GM18519 (cell line): ENCODE measurements around the gene FAM168A.
"Not testable (repeated sequence)": the region's sequence is repeated elsewhere in the genome, so short reads cannot be mapped to it uniquely, and the experiment has no call there.

ENCODE experiments used
- ATAC-seq: cut with Tn5 transposase; IDR thresholded peaks from one replicate; pipeline ENCODE4 v1.9.1; 2021; ENCODE audit warnings: mild to moderate bottlenecking, moderate library complexity; ENCODE audit not compliant: unreplicated experiment, low FRiP score

FAM168A gene

DNA sequence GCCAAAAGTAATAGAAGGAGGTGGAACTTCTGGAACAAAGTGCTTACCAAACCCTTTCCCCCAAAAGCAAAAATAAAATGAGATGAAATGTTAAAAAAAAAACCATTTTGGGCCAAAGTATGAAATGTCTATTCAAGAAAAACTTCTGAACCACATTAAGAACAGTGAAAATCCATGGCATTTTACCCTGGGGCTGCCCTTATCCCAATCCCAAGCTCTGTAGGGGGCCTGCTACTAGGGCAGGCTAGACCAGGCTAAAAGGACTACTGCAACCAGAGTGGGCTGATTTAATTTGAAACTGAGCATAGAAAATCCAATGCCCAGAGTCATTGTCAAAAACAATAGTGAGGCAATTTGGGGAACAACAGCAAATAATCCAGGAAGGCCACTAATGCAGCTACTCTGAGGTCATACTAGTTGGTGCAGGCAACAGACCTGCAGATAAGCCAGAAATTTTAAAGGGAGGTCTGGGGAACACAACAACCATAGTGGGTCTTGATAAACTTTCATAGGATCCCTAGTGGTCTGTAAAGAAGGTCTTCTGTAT lies 122.3 kb downstream of the FAM168A start:
- no peak for ATAC-seq

DNA sequence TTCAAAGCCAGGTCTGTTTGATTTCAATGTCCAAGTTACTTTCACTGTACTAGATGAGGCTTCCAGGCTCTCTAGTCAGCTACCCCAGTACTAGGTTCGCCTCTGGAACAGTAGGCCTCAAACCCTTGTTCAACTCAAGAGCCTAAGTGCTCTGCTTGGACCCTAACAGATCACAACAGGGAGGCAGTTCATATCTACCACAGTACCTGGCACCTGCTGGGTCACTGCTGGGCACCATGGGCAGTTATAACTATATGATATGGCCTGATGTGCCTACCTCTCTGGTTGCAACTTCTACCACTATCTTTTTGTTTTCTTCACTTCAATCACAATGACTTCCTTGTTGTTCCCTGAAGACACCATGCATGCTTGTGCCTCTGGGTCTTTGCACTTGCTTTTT lies 124.7 kb downstream of the FAM168A start:
- no peak for ATAC-seq

DNA sequence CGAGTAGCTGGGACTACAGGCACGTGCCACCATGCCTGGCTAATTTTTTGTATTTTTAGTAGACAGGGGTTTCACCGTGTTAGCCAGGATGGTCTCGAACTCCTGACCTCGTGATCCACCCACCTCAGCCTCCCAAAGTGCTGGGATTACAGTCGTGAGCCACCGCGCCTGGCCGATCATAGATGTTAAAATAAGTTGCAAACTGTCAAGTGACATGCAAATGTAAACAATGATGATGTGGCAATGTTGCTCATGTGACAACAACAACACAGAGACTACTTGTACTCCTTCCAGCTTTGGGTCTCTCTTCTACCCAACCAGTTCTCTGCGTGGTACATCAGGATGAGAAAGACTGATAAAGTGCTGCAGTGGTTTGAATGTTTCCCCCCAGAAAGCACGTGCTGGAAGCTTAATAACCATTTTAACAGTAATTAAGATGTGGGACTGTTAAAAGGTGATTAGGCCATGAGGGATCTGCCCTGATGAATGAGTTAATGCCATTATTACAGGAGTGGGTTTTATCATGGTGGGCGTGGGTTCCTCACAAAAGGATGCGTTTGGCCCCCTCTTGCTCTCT lies 127.8 kb downstream of the FAM168A start:
- not testable (repeated sequence) for ATAC-seq

DNA sequence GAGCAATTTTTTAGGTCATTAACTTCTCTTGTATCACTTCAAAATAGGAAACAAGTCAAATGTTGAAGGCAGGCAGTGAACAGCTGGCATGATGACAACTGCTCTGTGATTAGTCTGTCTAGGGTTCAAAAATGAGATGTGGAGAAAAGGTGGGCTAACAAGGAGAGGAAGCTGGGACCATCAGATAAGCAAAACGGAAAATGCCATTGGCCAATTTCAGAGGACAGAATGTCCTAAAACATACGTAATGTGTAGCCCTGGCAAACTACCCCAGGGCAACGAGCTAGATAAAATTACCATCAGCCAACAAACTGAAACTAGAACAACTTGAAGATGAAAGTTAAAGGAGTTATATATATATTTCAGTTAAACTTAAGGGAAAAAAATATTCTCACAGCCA lies 128.5 kb downstream of the FAM168A start:
- ATAC-seq, result no peak

DNA sequence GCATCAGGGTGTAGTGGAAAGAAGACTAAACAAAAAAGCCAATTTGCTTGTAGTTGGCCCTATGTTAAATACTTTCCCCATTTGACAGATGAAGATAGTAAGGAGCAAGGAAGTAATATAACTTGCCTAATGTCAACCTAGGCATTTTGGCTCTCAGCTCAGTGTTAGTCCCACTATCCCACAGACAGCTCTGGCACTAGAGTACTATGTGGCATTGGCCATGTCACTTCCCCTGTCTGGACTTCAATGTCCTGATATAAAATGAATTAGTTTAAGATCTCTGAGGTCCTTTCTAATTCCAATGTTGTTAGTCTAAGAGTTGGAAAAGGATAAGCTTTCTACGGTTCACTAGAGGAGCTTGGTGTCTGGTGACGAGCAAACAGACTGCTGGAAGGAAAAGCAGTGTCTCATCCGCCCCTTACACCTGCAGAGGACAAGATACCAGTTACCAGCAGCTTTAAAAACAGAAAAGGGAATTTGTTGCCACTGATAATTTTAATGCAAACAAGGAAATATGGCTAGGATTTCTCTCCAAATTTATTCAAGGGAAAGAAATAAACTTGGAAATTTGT lies 129.2 kb downstream of the FAM168A start:
- no peak for ATAC-seq

DNA sequence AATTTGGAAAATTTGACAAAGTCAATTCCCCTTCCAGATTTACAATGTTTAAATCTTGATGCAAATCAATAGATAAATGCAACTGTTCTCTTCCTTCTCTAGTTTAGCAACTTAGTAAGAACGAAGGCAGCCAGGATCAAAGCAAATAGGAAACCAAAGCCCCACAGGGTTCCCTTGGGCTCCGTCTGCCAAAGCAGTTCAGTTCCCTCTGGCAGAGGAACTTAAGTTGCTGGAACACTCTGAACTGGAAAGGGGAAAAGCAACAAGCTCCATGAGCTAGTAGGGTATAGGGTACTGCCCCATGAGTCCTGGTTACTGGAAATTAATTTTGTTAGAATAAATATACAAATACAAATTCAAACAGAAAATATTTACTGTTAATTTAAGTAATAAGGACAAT lies 130.4 kb downstream of the FAM168A start:
- ATAC-seq, result no peak

DNA sequence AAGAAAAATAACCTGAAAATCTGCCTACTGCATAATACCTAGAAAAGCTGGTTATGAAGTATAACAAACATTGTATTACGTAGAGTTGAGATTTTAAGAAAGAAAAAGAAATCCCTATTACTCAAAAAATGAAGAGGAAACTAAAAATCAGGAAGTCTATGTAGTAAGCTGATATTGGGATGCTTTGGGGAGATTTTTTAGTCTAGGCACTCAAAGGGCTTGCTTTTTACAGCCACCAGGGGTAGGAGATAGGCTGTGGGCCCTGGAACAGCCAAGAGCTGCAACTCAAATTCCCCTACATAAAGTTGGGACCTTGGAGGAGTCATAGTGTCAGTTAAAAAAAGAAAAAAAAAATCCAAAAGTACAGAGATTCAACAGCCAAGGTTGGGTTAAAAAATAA lies 131.3 kb downstream of the FAM168A start:
- ATAC-seq, result no peak

DNA sequence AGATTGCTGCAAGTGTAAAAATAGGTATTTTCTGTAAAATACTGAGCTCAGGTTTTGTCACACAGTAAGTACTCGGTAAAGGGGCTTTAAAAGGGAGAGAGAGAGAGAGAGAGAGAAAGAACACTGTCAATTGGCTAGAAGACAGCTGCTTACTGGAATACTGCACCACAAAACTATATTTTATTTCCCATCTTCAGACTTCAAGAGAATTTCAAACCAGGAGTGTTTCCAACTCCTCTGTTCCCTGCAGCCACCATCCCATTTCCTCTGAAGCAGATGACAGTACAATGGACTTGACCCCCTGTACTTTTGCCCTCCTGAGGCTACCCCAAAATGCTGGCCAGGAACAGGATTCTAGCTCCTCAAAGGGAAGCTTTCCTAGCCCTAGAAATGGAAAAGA lies 132.0 kb downstream of the FAM168A start:
- ATAC-seq, result no peak

DNA sequence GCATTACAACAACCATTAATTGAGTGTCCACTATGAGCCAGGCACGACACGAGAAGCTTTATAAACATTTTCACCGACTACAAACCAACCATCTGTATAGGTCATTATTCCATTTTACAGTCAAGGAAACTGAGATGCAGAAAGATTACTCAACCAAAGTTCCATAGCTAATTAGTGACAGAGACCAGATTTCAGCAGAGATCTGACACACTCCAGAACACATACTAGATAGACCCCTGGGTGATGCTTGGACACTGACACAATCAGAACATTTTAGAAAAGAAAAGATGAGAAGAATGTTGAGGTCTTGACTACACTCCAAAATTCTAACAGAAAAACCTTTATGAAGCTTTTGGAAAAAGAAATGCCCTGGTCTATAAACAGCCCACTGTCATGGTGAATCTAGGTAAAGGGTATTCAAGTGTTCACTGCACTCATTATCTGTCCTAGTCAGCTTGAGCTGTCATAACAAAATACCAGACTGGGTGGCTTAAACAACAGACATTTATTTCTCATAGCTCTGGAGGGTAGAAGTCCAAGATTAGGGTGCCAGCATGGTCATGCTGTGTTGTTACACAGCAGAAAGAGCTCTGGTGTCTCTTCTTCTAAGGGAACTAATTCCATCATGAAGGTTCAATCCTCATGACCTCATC lies 132.8 kb downstream of the FAM168A start:
- no peak for ATAC-seq

DNA sequence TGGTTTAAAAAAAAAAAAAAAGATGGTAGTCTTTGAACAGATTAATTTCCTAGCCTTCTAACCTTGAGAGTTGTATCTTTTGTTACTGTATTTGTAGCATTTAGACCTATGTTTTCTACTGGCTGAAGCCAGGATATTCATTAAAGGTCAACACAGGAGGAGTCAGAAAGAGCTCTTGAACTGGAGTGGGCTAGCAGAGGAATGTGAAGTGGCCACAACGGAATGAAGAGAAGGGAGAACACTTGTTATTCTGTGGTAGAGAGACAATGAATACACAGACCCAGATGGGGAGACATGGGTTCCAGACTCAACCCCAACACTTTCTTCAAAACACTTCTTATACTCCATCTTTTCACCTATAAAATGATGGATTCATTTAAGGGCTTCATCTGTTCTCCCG lies 133.6 kb downstream of the FAM168A start:
- ATAC-seq, result no peak

DNA sequence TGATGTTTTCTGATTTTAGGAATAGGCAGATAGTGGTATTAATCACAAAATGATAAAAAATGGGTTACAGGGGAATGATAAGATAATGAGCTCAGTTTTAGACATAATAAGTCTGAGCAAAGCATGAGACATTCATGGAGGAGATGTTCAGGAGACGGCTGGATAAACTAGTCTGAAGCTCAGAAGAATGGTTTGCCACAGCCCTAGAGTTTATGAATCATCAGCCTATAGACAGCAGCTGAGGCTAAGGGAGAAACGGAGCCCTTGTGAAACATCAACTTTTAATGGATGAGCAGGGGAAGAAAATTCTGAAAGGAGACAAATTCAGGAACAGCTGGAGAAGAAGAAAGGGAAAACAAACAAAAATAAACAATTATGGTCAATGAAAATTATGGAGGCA lies 134.6 kb downstream of the FAM168A start:
- no peak for ATAC-seq

DNA sequence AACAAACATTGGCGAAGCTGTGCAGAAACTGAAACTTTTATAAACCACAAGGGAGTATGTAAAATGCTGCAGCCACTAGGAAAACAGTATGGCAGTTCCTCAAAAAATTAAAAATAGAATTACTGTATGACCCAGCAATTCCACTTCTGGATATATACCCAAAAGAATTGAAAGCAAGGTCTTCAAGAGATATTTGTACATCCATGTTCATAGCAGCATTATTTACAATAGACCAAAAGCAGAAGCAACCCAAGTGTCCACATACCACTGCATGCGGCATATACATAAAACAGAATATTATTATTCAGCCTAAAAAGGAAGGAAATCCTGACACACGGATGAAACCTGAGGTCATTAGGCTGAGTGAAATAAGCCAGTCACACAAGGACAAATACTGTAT lies 135.9 kb downstream of the FAM168A start:
- ATAC-seq, result no peak

DNA sequence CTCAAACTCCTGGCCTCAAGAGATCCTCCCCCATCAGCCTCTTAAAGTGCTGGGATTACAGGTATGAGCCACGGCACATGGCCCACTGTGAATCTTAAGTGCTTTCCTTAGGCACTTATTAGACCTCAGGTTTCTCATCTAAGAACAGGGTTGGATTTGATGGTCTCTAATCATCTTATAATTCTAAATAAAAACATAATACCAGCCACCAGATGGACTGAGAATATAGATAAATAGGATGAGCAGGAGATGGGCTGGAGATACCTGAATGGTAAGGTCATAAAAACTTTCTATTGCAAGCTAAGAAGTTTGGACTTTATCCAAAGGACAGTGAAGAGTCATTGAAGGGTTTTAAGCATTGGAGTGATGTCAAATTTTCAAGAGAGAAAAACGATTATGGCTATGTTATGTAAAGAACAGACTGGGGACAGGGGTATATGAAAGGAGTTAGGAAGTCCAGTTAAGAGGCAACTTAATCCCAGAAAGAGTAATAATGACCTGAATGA lies 136.5 kb downstream of the FAM168A start:
- no peak for ATAC-seq

DNA sequence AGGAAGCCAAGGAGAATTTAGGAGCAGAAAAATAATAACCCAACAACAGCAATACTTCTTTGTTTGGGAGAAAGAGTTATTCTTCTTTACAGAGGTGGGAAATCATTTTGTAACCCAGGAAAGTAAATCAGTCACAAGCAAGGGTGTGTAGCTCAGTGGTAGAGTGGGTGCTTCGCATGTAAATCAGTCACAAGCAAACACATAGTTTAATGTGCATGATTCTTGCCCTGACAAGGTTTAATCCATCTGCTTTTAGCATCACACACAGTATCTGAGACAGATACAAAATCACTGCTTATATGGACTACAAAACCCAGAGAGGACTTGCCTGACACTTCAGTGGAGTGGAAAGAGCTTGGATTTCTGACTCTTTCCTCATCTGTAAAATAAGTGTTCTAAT lies 139.7 kb downstream of the FAM168A start:
- ATAC-seq, result no peak

DNA sequence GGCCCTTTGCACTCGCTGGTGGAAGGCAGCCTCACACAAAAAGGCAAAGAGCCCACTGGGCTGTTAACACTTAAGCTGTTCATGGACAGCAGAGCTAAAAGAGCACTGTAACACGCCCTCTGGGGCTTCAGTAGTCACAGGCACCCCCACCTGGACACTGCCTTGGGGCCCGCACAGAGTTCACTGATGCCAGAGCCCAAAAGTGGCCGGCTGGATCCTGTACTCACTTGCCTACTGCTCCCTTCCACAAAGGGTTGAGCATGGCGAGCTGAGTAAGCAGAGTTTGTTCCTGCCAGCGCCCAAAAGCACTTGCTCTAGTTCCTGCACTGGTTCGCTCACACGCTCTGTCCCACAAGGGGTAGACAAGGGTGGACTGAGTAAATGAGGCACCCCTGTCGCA lies 142.9 kb downstream of the FAM168A start:
- no peak for ATAC-seq

DNA sequence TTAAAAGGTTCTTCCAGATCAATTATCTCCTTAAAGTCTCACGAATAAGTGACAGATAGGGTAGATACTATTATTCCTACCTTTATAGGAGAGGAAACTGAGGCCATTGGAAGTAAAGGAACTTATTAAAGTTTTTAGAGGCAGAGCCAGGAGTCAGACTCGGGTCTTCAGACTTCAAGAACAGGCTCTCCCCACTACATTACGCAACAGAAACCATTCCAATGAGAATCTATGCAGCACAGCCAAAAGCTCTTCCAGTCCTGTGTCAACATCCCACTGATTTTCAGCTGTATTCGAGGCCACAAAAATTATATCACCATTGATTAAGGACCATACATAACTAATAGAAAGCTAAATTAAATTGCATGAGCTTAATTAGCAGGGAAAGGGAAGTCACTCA lies 144.3 kb downstream of the FAM168A start:
- no peak for ATAC-seq

DNA sequence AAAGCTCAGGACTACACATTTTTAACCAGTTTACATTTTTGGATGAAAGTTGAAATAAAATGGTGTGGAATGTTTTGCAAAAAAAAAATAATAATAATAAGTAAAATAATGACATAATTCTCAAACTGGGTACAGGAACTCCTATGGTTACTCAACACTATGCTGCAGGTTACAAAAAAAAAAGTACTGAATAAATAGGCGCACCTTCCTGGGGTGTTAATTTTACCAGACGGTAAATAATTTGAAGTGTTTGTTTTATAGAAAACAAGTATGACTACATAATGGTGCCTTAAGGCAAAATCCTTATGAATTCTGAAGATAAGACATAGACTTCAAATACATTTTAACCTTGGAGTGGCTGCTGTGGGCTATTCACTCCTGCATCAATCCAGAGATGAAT lies 145.2 kb downstream of the FAM168A start:
- no peak for ATAC-seq

DNA sequence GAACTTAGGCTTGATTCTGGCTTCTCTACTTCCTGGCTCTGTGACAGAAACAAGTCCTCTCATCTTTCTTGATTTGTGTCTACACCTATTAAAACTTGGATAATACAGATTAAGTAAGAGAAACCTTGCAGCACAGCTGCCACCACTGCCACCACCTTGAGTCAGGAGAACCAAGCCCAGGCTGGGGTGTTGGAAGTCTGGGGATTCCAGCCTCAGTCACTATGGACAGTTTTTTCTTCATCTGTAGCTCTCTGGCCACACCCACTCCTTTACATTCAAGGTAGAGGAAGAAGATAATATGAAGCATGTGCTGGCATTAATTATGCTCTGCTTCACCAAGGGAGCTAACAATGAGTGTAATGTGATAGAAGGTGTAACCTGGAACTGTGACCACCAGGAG lies 146.0 kb downstream of the FAM168A start:
- ATAC-seq, result no peak

DNA sequence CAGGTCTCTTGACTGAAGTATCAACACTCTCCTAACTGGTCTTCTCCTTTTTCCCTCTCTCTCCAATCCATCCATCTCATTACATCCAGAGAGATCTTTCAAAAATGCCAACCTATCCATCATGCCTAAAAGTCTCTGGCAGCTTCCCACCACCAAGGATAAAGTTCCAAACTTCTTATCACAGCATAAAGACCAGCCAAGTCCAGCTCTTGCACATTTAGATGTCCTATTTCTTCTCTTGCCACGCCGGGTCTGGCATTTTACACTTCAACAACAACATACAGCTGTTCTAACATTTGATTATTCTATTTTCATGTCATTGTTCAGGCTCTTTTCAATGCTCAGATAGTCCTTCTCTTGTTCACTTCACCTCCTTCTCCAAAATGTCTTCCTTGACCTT lies 151.1 kb downstream of the FAM168A start:
- no peak for ATAC-seq

DNA sequence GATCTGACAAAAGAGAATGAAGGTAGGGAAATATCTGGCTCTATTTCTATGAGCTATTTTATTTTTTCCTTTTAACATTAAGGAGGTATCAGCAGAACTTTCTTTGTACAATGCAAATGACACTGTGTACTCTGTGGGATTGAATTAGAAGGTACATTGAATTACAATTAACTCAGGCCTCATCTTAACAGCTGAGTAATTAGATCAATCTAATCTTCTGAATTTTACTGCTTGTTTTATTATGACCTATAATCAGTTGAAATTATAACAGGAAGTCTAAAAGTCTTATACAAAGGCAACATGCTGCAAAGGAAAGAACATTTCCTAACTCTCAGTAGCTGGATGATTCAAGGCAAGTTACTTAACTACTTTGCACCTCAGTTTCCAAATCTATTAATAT lies 151.9 kb downstream of the FAM168A start:
- no peak for ATAC-seq

DNA sequence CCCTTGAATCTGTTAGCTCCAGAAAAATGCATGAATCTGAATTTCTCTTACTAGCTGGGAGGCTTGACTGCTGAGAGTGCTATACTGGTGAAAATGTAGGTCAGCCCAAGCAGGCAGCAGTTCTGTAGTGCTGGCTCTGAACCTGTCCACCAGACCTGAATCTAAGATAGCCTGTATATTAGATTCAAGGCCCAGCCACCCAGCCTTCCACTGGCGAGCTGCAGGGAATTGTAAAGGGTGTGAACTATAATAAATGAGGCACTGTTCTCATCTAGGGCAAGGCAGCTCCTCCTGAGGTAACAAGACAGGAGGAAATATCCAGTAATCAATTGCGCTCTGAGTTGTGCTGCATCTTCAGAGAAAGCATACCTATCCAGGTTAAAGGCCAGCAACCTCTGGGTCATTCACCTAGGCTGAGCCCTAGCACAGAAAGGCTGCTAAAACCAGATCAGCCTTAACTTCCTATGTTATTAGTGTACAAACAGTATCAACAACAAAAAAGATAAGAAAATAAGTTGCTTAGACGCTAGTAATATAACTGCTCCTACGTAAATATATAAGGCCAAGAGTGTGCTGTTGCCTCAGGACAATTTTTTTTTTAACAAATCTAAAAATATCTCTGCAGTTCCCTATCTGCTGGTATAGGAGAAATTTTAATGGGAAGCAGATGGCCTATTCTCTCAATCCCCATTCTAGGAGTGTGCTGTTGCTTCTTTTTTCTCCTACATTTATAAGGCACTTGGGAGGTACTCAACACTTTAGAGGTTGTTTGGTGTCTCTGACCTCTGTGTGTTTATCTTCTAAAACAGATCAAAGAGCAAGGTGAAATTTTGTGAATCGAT lies 158.7 kb downstream of the FAM168A start:
- no peak for ATAC-seq
